IPS DF 4.7 (cell line): Measurements from ENCODE around the gene GPATCH4.
"Not testable (repeated sequence)": the region's sequence is repeated elsewhere in the genome, so short reads cannot be mapped to it uniquely, and the experiment has no call there.

Experiments
- DNase-seq: peaks from one replicate; pipeline ENCODE4 v3.0.0-alpha.2; 2013; ENCODE audit warnings: low spot score; ENCODE audit errors: extremely low read depth

Gene GPATCH4

DNA sequence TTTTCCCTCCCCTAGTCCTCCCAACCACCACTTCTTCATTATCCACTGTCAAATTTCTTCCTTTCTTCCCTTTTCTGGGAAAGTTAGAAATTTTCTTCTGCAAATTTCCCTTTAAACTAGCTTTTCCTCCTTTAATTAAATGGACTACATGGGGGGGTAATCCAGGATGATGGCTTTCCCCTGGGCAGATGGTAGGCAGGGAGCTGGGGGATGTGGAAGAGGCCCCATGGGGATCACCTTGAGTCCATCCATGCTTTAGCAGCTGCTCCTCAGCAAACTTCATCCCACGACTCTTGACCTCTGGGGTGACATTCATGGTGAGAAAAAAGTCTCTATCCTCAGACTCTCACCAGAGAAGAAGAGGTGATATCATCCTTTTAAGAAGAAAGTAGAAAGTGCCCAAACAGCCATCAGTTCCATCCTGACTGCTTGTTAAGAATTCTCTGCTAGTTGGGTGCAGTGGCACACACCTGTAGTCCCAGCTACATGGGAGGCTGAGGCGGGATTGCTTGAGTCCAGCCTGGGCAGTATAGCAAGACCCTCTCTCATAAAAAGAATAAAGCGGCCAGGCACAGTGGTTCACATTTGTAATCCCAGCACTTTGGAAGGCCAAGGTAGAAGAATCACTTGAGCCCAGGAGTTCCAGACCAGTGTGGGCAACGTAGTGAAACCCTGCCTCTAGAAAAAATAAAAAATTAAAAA lies 2.4 kb downstream of the GPATCH4 start:
- DNase-seq, result no peak

DNA sequence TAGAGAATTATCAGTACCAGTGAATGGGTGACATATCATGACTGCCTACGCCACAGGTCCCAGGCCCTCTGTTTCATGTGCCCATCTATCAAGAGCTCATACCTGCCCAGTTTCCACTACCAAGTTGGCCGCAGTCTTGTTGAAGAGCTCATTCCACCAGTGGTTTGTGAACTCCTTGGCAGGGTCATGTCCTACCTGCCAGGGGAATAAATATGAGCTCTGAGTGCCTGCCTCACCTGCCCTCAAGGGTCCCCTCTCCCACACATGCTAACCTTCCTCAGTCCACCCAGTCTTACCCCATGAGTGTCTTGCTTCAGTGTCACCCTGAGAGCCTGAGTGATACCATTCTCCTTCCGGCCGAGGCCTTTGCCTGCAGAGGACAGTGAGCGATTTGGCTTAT lies 3.2 kb downstream of the GPATCH4 start:
- no peak for DNase-seq

DNA sequence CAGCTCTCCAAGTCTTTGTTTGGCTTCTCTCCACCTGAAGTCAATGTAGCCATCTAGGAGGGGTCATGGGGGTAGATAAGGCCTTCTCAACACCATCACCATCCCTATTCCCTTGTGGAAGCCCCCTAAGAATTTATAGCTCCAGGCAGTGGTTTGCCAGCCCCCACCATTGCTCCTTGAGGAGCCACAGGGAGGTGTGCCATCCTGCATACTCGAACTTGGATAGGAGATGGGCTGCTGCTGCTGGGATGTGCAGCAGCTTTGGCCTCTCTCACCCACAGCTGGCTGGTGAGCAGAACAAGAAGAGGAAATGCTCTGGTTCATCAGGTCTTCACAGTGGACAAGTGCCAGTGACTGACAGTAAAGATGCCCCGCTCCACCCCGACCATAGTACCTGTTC lies 4.9 kb downstream of the GPATCH4 start:
- no peak for DNase-seq

DNA sequence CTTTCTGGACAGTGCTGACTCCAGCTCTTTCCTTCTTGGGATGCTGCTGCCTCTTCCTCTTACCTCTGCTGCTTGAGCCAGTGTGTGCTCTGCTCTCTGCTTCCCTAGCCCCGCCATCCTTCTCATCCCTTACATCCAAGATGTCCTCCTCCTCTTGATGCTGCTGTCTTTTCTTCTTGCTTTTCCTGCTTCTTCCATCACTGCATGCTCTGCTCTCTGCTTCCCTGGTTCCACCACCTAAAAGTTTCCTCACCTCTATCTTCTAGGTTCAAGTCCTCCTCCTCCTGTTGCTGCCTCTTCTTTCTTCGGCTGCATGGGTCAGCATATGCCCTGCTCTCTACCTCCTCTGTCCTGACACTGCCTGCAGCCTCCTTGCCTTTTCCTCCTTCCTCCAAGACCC lies 6.3 kb downstream of the GPATCH4 start:
- DNase-seq, result no peak

DNA sequence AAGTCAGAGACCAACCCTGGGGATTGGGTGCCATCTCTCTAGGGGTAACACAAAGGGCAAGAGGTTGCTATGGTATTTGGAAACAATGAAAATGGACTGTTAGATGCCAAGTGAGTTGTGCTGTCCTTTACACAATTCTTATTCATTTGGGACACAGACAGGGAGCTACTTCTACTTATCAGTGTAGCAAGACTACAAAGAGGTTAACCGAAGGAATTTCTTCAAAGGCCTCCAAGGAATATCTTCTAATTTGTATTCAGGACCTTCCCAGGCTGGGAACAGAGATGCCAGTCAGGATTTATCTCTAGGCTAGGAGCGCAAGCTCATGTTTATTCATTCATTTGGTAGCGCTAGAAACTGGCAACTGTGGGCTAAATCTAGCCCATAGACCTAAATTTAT lies 7.1 kb downstream of the GPATCH4 start:
- no peak for DNase-seq

DNA sequence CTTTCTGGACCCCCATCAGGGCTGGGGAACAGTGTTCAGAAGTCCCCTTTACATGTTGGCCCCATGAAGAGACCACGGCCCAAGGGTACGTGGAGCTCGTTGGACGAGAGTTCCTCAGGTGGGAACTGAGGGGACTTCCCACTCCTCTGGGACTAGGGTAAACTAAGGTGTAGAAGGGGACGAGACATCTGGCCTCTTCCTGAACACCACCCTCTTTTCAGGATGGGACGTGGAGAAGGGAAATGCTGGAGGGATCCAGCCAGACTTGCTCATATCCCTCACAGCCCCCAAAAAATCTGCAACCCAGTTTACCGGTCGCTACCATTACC lies 7.7 kb downstream of the GPATCH4 start:
- DNase-seq, result no peak

DNA sequence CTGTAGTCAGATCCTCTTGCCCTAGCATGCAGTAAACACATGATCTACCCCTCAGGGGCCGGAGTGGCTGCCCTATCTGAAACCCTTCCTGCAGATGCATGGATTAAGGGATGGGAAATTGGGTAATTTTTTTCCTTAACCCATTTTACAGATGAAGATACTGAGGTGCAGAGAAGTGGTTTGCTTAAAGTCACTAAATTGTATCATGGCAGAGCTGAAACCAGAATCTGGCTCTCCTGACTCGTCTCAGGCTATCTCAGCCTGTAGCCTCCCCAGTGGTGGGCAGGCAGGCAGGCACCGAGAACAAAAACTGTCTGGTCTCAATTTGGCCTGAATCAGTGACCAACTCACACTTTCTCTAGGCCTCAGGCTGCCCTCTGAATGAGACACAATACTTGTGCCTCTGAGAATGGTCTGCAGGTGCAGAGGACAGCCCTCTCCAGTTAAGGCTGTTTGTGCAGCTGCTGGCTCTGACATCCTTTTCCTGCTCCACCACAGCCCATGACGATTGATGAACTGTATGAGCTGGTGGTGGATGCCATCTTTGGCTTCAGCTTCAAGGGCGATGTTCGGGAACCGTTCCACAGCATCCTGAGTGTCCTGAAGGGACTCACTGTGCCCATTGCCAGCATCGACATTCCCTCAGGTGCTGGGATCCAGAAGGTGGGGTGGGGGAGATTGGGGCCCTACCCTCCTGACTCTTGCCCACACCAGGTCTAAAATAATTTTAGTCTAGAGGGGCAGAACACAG lies 8.2 kb downstream of the GPATCH4 start:
- DNase-seq, result no peak

DNA sequence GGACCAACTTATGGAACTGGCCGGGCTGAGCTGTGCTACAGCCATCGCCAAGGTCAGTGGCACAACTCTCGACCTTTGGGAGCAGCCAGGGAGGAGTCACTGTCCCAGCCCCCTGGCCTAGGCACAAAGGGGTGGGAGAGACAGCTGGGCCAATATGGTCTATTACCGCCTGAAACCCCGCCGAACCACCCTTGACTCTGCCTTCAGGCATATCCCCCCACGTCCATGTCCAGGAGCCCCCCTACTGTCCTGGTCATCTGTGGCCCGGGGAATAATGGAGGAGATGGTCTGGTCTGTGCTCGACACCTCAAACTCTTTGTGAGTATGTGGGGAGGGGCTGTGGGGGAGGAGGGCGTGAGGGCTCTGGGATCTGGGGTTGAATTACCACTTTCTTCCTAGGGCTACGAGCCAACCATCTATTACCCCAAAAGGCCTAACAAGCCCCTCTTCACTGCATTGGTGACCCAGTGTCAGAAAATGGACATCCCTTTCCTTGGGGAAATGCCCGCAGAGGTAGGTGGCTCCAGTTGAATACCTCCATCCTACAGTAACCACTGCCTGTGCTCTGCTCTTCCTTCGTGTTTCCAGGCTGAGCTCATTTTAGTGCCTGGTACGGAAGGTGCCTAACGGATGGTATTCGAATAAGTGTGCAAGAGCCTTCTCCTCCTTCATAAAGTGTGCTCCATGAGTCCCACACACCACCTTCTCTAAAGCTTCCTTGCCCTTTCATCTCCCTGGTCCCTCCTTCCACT lies 8.9 kb downstream of the GPATCH4 start:
- no peak for DNase-seq

DNA sequence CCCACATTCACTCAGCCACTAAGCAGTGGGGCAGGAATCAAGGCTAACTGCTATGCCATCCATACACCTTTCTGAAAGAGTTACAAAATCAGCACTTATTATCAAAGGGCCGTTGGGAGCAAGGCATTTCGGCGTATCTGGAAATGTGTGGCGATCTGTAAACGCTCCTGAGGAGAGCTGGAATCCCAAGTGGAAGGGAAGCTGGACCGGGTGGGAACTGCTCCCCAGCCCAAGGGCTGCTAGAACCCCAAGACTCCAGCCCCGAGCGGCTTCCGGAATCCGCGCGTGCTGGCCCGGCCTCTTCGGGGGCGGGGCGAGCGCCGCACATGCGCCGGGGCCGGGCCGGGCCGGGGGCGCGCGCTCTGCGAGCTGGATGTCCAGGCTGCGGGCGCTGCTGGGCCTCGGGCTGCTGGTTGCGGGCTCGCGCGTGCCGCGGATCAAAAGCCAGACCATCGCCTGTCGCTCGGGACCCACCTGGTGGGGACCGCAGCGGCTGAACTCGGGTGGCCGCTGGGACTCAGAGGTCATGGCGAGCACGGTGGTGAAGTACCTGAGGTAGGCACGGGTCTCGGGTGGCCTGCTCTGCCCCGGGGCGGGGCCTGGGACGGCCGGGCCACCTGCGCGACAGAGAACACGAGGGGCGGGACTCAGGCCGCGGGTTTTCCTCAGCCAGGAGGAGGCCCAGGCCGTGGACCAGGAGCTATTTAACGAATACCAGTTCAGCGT lies 9.7 kb downstream of the GPATCH4 start, which contains the start of gene NAXE:
Gene NAXE, plus strand, starts transcription at position 345 of the 726 bp plus-strand sequence. Its CDS starts 29 bp downstream, at position 374.
- DNase-seq, result no peak

DNA sequence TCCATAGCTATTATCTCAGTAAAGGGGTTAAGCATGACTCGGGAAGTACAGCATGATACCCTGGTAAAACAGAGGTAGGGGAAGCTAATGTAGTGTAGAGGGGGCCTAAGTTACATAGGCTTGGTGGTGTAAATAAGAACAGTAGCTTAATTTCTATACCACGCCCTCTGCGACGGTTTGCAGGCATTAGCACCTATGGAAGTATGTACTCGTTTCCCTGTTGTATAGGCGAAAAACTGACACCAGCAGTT lies 10.2 kb downstream of the GPATCH4 start:
- DNase-seq, result no peak

DNA sequence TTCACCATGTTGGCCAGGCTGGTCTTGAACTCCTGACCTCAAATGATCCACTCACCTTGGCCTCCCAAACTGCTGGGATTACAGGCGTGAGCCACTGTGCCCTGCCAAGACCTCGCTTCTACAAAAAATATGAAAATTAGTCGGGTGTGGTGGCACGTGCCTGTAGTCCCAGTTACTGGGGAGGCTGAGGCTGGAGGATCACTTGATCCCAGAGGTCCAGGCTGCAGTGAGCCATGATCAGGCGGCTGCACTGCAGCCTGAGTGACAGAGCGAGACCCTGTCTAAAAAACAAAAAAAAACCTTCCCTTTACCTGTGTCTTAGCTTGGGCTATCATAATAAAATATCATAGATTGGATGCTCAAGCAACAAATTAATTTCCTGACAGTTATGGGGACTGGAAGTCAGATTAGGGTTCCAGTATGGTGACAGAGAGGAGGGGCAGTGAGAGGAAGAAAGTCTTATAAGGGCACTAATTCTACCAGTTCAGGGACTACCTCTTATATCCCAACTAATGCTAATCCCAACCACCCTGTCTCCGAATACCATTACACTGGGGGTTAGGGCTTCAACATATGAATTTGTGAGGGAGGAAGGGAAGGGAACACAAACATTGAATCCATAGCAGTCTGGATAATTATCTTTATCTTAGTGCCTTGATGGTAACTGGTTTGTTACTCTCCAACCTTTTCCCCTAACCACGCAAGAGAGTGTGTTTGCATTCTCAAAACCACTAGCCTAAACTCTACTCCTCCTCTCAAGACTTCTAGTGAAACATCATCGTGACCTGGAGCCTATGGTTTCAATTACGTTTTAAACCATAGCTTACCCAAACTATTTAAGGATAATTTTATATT lies 10.7 kb downstream of the GPATCH4 start:
- DNase-seq, result no peak

DNA sequence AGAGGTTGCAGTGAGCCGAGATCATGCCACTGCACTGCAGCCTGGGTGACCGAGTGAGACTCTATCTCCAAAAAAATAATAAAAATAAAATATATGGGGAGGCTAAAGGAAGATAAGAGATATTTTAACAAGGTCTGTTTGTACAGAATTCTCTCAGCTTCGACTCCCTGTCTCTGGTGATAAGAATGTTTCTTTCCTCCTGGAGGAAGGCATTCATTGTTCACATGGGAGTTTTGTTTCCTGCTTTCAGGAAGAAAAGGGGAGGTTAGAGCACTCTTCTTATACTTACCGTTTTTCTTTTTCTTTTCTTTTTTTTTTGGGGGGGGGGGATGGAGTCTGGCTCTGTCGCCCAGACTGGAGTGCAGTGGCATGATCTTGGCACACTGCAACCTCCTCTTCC lies 11.7 kb downstream of the GPATCH4 start:
- DNase-seq, result no peak

DNA sequence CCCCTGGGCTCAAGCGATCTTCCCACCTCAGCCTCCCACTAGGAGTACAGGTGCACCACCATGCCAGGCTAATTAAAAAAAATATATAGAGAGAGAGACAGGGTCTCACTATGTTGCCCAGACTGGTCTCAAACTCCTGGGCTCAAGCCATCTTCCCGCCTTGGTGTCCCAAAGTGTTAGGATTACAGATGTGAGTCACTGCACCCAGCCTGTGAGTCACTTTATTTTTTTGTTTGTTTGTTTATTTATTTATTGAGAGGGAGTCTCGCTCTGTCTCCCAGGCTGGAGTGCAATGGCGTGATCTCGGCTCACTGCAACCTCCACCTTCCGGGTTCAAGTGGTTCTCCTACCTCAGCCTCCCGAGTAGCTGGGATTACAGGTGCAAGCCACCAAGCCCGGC lies 13.4 kb downstream of the GPATCH4 start:
- not testable (repeated sequence) for DNase-seq

DNA sequence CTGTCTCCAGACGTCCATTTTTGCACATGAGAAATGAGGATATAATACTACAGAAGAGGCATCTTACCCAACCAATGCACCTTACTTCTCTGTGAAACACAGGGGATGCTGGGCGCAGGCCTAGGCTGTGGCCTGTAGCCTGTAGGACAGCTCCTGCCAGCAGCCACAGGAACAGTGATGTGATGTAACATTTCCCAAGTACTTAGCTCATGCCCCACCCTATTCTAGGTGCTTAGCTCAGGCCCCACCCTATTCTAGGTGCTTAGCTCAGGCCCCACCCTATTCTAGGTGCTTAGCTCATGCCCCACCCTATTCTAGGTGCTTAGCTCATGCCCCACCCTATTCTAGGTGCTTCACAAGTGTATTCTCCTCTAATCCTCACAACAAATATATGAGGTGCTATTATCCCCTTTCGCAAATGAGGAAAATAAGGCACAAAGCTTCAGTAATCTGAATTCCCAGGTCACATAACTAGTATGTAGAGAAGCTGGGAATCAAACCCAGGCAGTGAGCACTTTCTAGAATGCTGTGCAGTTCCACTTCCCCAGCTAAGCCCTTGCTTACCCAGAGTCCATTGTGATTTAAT lies 14.3 kb downstream of the GPATCH4 start:
- no peak for DNase-seq

DNA sequence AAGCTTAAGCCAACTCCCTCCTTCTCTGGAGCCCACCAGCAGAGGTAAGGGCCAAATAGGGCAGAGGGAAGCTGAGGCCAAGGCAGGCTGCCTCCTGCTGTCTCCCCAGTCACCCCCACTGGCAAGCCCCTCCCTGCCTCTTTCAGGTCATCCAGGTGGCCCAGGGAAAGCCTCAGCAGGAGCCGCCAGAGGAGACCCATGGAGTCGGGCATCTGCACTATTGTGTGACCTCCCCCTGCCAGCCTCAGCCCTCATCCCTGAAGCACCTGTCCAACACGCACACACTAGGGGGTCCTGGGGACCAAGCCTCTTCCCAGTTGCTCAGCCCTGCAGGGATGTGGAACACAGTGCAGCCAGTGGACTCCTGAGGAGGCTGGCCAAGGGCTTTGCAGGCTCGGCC lies 15.0 kb downstream of the GPATCH4 start:
- no peak for DNase-seq

DNA sequence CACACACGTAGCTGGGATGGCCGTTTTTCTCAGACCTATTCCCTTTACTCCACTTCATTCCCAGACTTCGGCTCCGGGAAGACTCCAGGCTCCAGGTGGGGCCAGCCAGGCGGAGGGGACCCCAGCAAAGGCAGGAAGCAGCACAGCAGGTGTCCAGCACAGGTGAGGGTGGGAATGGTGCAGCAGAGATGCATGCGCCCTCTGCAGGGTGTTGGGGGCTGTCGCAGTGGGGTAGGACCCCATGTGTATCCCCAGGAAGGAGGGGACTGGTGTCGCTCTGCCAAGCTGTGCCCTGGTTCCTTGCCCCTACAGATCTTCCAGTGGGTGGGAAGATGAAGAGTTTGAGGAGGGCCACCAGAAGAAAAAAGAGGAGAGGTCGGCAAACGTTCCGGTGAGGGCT lies 16.5 kb downstream of the GPATCH4 start:
- DNase-seq, result no peak

DNA sequence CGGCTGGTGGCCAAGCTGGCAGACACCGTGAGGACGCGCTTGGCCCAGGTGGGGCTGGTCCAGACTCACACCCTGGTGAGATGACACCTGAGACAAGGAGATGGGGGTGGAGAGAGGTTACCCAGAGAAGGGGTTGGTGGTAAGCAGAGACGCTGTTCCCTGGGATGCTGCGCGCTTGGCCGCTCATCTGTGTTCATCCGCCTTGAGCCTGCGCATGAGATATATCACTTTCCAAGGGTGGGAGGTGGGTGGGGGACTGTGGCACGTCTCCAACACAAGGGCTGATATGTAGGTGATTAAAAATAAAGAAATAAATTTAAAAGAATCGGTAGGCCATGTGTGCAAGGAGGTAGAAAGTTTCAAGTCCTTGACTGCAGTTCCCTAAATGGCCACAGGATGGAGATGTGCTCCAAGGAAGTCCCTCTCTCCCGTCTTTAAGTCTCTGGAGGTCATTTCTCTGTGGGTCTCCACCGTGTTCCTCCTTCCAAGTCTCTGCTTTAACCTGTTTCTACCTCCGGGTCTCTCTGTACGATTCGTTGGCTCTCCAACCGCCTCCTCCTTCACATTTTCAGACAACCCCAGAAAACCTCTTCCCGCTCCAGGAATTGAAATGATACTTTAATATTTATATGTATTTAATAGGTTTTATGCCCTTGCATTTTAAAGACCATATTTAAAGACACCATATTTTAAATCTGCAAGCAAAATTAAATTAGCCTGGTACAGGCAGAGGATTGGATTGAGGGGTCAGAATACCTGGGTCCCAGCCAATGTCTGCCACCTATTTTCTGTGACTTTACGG lies 17.3 kb downstream of the GPATCH4 start:
- DNase-seq, result no peak

DNA sequence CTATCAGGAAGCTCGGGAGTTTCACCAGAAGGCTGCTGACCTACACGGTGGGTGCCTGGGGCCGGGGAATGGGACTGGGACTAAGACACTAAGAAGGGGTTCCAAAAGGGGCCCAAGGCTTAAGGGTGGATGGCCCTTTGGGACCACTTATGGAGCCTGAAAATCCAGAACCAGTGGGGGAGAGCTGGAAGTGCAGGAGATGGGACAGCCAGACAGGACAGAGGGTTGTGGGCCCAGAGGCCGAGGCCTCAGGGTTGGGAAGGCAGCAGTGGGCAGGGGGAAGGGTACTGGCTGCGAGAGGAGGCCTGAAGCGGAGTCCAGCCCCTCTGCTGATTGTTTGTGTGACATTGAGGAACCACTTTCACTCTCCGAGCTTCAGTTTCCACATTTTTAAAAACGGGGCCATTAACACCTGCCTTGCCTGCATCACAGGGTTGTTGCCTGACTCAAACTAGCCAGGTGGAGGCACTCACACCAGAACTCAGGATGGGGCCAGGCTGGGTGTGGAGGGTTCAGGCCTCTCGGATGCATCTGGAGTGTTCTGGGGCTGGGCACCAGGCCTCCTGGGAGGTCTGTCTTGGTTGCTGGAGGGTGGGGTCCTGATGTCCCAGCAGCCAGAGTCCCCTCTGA lies 18.8 kb downstream of the GPATCH4 start:
- no peak for DNase-seq

DNA sequence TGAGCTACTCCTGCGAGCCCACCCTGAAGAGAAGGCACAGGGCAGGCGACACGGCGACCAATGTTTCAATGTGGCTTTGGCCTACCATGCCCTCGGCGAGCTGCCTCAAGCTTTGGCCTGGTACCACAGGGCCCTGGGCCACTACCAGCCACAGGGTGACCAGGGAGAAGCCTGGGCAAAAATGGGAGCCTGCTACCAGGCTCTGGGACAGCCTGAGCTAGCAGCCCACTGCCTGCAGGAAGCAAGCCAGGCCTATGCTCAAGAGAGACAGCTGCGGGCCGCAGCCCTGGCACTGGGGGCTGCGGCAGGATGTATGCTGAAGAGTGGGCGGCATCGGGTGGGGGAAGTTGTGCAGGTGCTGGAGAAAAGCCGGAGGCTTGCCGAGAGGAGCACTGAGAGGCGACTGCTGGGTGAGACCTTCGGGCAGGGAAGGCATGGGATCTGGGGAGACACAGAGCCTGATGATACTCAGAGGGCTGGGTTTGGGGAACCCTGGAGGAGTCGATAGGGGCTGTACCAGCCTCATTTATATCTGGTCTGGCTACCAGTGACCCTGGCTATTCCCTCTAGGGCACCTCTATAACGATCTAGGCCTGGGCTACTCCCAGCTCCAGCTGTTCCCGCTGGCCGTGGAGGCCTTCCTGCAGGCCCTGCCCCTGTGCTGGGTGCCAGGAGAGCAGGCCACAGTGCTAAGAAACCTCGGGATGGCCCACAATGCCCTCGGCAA lies 19.5 kb downstream of the GPATCH4 start:
- DNase-seq, result no peak
